DND-41 (cell line): ENCODE results near the gene CRACDL.

Experiments used
- ATAC-seq: fragments of 200-7000 bp; cut with Tn5 transposase; 3 replicates; pipeline ENCODE4 v1.9.1; 2021; ENCODE audit warnings: low read depth; ENCODE audit not compliant: insufficient read depth
- DNase-seq: peaks from one replicate; pipeline ENCODE4 v3.0.0-alpha.2; 2020
- H2AFZ ChIP-seq: 2 replicates; pipeline ENCODE4 v1.6.0; 2012; ENCODE audit warnings: low read depth, low read length
- H3K27ac ChIP-seq: 2 replicates; pipeline ENCODE4 v1.5.1; 2012; ENCODE audit warnings: low read length, inconsistent platforms
- H3K27me3 ChIP-seq: fragments of 200-600 bp; sonication (generic); 2 replicates; pipeline ENCODE4 v1.6.0; 2012; ENCODE audit warnings: low read length, mild to moderate bottlenecking, inconsistent platforms; ENCODE audit not compliant: insufficient read depth, poor library complexity
- H3K36me3 ChIP-seq: 2 replicates; pipeline ENCODE4 v1.5.1; 2012; ENCODE audit warnings: low read length, inconsistent platforms; ENCODE audit not compliant: insufficient read depth
- H3K4me1 ChIP-seq: 2 replicates; pipeline ENCODE4 v1.5.1; 2012; ENCODE audit warnings: mild to moderate bottlenecking, low read length; ENCODE audit not compliant: insufficient read depth
- H3K4me2 ChIP-seq: 2 replicates; pipeline ENCODE4 v1.6.0; 2012; ENCODE audit warnings: mild to moderate bottlenecking, moderate library complexity, low read length, inconsistent platforms; ENCODE audit not compliant: insufficient read depth
- H3K4me3 ChIP-seq, 2 experiments: fragments of 200-600 bp in 1 of 2; shearing (Covaris generic) in 1 of 2; 2 replicates each; pipeline ENCODE4 v1.5.1; 2012 to 2016; ENCODE audit warnings: inconsistent platforms in 2 of 2, low read length in 2 of 2, mild to moderate bottlenecking in 2 of 2, low read depth in 1 of 2, moderate library complexity in 1 of 2
- H3K79me2 ChIP-seq: 2 replicates; pipeline ENCODE4 v1.6.0; 2012; ENCODE audit warnings: low read length, inconsistent platforms; ENCODE audit not compliant: insufficient read depth
- H3K9ac ChIP-seq: 2 replicates; pipeline ENCODE4 v1.6.0; 2012; ENCODE audit warnings: low read depth, mild to moderate bottlenecking, inconsistent platforms, low read length, moderate library complexity
- H3K9me3 ChIP-seq: 2 replicates; pipeline ENCODE4 v1.5.1; 2012; ENCODE audit warnings: low read length, moderate library complexity, mild to moderate bottlenecking, inconsistent platforms; ENCODE audit not compliant: insufficient read depth, severe bottlenecking
- H4K20me1 ChIP-seq: 2 replicates; pipeline ENCODE4 v1.6.0; 2012; ENCODE audit warnings: low read length; ENCODE audit not compliant: insufficient read depth
- CTCF ChIP-seq: IDR thresholded peaks from 2 replicates; pipeline ENCODE4 v1.5.1; 2012; ENCODE audit warnings: borderline replicate concordance, low read length, moderate library complexity, mild to moderate bottlenecking; ENCODE audit not compliant: poor library complexity, severe bottlenecking; ENCODE audit errors: extremely low read depth
- EZH2 ChIP-seq: IDR thresholded peaks from 3 replicates; pipeline ENCODE4 v1.6.1; 2012; ENCODE audit warnings: borderline replicate concordance, low read depth, mild to moderate bottlenecking, moderate library complexity, low read length, inconsistent platforms; ENCODE audit not compliant: severe bottlenecking

CRACDL gene

GRCh38 chr2:98805412-98806171, 130.4 kb downstream of the CRACDL start:
- no peak overlapping the region for H3K4me3 ChIP-seq
- no peak overlapping the region for H3K4me2 ChIP-seq
- ATAC-seq (no peak), DNase-seq (no peak)
- peaks cover 11% of the 10 kb centered on the region; the same call in 1 of the 2 replicates for H3K4me1 ChIP-seq
- no peak overlapping the region for H3K27ac ChIP-seq
- no peaks in the 10 kb centered on the region for H4K20me1 ChIP-seq
- H3K9ac ChIP-seq: no peak overlapping the region
- no peak for TF ChIP-seq CTCF
- no peak for TF ChIP-seq EZH2
- no peaks in the 10 kb centered on the region for H3K27me3 ChIP-seq
- no peaks in the 10 kb centered on the region for H3K79me2 ChIP-seq
- H2AFZ ChIP-seq: no peak overlapping the region
- no peaks in the 10 kb centered on the region for H3K9me3 ChIP-seq
- H3K36me3 ChIP-seq: no peaks in the 10 kb centered on the region

DNA sequence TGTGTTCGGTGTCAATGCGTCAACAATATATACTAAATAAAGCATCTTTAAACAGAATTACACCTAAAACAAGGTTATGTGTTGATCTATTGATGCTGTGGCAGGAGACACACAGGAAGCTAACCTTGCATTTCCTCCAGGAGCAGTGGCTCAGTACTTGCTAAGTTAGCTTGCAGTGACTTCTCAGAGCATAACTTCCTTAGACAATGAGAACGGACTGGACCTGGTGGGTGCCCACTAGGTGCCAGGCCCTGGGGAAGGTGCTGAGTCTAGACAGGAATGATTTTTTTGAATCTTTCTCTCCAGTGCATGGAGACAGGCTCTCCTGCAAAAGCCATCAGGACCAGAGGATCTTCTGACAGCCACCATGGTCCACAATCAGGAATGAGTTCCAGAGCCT, 131.3 kb downstream of the CRACDL start:
- H3K9ac ChIP-seq: no peak overlapping the region
- H3K4me3 ChIP-seq: no peak overlapping the region
- H3K36me3 ChIP-seq: no peaks in the 10 kb centered on the region
- no peak for ATAC-seq
- H3K4me1 ChIP-seq: peaks cover 11% of the 10 kb centered on the region; the same call in 1 of the 2 replicates
- H3K9me3 ChIP-seq: no peaks in the 10 kb centered on the region
- no peaks in the 10 kb centered on the region for H3K27me3 ChIP-seq
- no peaks in the 10 kb centered on the region for H4K20me1 ChIP-seq
- DNase-seq: no peak
- H3K4me2 ChIP-seq: no peak overlapping the region
- TF ChIP-seq EZH2 (no peak), CTCF (no peak)
- H3K79me2 ChIP-seq: no peaks in the 10 kb centered on the region
- H2AFZ ChIP-seq: no peak overlapping the region
- no peak overlapping the region for H3K27ac ChIP-seq

- Histone ChIP-seq H3K9me3 (no peaks in the 10 kb centered on the region), H4K20me1 (no peaks in the 10 kb centered on the region), H3K36me3 (no peaks in the 10 kb centered on the region), H3K4me3 (no peak overlapping the region), H3K27me3 (no peaks in the 10 kb centered on the region), H2AFZ (no peak overlapping the region), H3K9ac (no peak overlapping the region), H3K4me2 (no peak overlapping the region), H3K4me1 (peaks cover 11% of the 10 kb centered on the region; the same call in 1 of the 2 replicates), H3K79me2 (no peaks in the 10 kb centered on the region), H3K27ac (no peak overlapping the region)
- no peak for TF ChIP-seq CTCF
- no peak for TF ChIP-seq EZH2
- DNase-seq (no peak), ATAC-seq (no peak)
Measured at GRCh38 chr2:98804265-98804650, 131.8 kb downstream of the CRACDL start.
